ENCODE data around the gene SH3RF3.

GRCh38 chr2:109312902-109313301, 183.9 kb downstream of the SH3RF3 start:
- TF ChIP-seq MXI1 (IDR thresholded peaks at IDR 0.05; ENCODE audit: low read depth, low read length) (no peak), GABPA (IDR thresholded peaks at IDR 0.05; ENCODE audit: low read depth) (no peak), RAD21 (IDR thresholded peaks at IDR 0.05; ENCODE audit: low read length) (no peak), EP300 (IDR thresholded peaks at IDR 0.05; ENCODE audit: borderline replicate concordance in 1 of 2, low read depth in 1 of 2, low read length in 1 of 2) (no peak), USF2 (IDR thresholded peaks at IDR 0.05; ENCODE audit: borderline replicate concordance, low read depth, low read length) (no peak), CTCF (IDR thresholded peaks at IDR 0.05) (no peak), REST (IDR thresholded peaks at IDR 0.05; ENCODE audit: low read depth, low read length) (no peak), MEF2A (IDR thresholded peaks at IDR 0.05; ENCODE audit: borderline replicate concordance, low read depth) (no peak), FOXM1 (IDR thresholded peaks at IDR 0.05; ENCODE audit: low read depth) (no peak), RFX5 (IDR thresholded peaks at IDR 0.05; ENCODE audit: low read length) (no peak), TAF1 (IDR thresholded peaks at IDR 0.05; ENCODE audit: borderline replicate concordance, low read depth, low read length) (no peak), TEAD4 (IDR thresholded peaks at IDR 0.05; ENCODE audit: borderline replicate concordance, insufficient read depth) (no peak), SIN3A (IDR thresholded peaks at IDR 0.05; ENCODE audit: borderline replicate concordance, low read depth, low read length) (no peak), ZBTB33 (IDR thresholded peaks at IDR 0.05; ENCODE audit: borderline replicate concordance, low read depth) (no peak)

All from SK-N-SH (cell line).